ENCODE measurements around the gene SNAP29.

The SNAP29 gene

GRCh38 chr22:20852503-20852902 lies 6.3 kb upstream of the SNAP29 start:
- no peak for DNase-seq
- no peaks in the 10 kb centered on the region for H3K9me3 ChIP-seq (replicated peaks; ENCODE audit: insufficient read depth, low read length)
- H3K27ac ChIP-seq (ENCODE audit: low read length), result no peak overlapping the region
- no peaks in the 10 kb centered on the region for H3K27me3 ChIP-seq (replicated peaks; ENCODE audit: insufficient read depth, low read length)
- H3K4me1 ChIP-seq (ENCODE audit: low read length), result peaks cover 9% of the 10 kb centered on the region; the same call in 1 of the 2 replicates
- H3K4me3 ChIP-seq (ENCODE audit: low read length), result no peak overlapping the region
- no peaks in the 10 kb centered on the region for H3K9me2 ChIP-seq (replicated peaks; ENCODE audit: insufficient read depth, low read length)
- no peak overlapping the region for H3K4me2 ChIP-seq (ENCODE audit: low read depth, low read length)
- peaks cover 95% of the 10 kb centered on the region for H3K79me2 ChIP-seq (ENCODE audit: low read length)
- H2AFZ ChIP-seq (ENCODE audit: low read length), result no peak overlapping the region
- H3K36me3 ChIP-seq (replicated peaks; ENCODE audit: insufficient read depth, low read length), result no peaks in the 10 kb centered on the region
- TF ChIP-seq CTCF (IDR thresholded peaks at IDR 0.05; ENCODE audit: low read length) (no peak), EZH2 (optimal IDR thresholded peaks at IDR 0.05; ENCODE audit: low read depth, low read length) (no peak), EZH2phosphoT487 (IDR thresholded peaks at IDR 0.05; ENCODE audit: low read length) (no peak)
- peaks cover 10% of the 10 kb centered on the region for H4K20me1 ChIP-seq (ENCODE audit: insufficient read depth, low read length)
- no peaks in the 10 kb centered on the region for H3F3A ChIP-seq (ENCODE audit: insufficient read depth, low read length)
- H3K9ac ChIP-seq (ENCODE audit: low read length), result no peak overlapping the region

GRCh38 chr22:20853236-20853660 lies 5.6 kb upstream of the SNAP29 start:
- Histone ChIP-seq H3K4me1 (ENCODE audit: low read length) (peaks cover 9% of the 10 kb centered on the region; the same call in 1 of the 2 replicates), H3K36me3 (replicated peaks; ENCODE audit: insufficient read depth, low read length) (no peaks in the 10 kb centered on the region), H3K9ac (ENCODE audit: low read length) (no peak overlapping the region), H3K4me2 (ENCODE audit: low read depth, low read length) (no peak overlapping the region), H3K9me3 (replicated peaks; ENCODE audit: insufficient read depth, low read length) (no peaks in the 10 kb centered on the region), H2AFZ (ENCODE audit: low read length) (no peak overlapping the region), H3K4me3 (ENCODE audit: low read length) (no peak overlapping the region), H3K79me2 (ENCODE audit: low read length) (peaks cover 95% of the 10 kb centered on the region), H3K27me3 (replicated peaks; ENCODE audit: insufficient read depth, low read length) (no peaks in the 10 kb centered on the region), H3K27ac (ENCODE audit: low read length) (no peak overlapping the region), H4K20me1 (ENCODE audit: insufficient read depth, low read length) (peaks cover 10% of the 10 kb centered on the region), H3F3A (ENCODE audit: insufficient read depth, low read length) (no peaks in the 10 kb centered on the region; the same call in 1 of the 2 replicates), H3K9me2 (replicated peaks; ENCODE audit: insufficient read depth, low read length) (no peaks in the 10 kb centered on the region)
- no peak for TF ChIP-seq EZH2 (optimal IDR thresholded peaks at IDR 0.05; ENCODE audit: low read depth, low read length)
- DNase-seq, result no peak

GRCh38 chr22:20857247-20857643 lies 1.6 kb upstream of the SNAP29 start:
- Histone ChIP-seq H3K27me3 (replicated peaks; ENCODE audit: insufficient read depth, low read length) (no peaks in the 10 kb centered on the region), H3K27ac (ENCODE audit: low read length) (no peak overlapping the region), H3K36me3 (replicated peaks; ENCODE audit: insufficient read depth, low read length) (no peaks in the 10 kb centered on the region), H2AFZ (ENCODE audit: low read length) (no peak overlapping the region), H3K9ac (ENCODE audit: low read length) (peak overlapping the region; percentile 89; the same call in 1 of the 2 replicates), H3F3A (ENCODE audit: insufficient read depth, low read length) (no peaks in the 10 kb centered on the region; the same call in 1 of the 2 replicates), H3K9me3 (replicated peaks; ENCODE audit: insufficient read depth, low read length) (no peaks in the 10 kb centered on the region), H3K9me2 (replicated peaks; ENCODE audit: insufficient read depth, low read length) (no peaks in the 10 kb centered on the region), H4K20me1 (ENCODE audit: insufficient read depth, low read length) (peaks cover 10% of the 10 kb centered on the region), H3K4me3 (ENCODE audit: low read length) (peak overlapping the region; percentile 91), H3K4me1 (ENCODE audit: low read length) (peaks cover 16% of the 10 kb centered on the region), H3K79me2 (ENCODE audit: low read length) (peaks cover 84% of the 10 kb centered on the region), H3K4me2 (ENCODE audit: low read depth, low read length) (peak overlapping the region; percentile 96)
- TF ChIP-seq EZH2phosphoT487 (IDR thresholded peaks at IDR 0.05; ENCODE audit: low read length), result no peak
- no peak for TF ChIP-seq CTCF (IDR thresholded peaks at IDR 0.05; ENCODE audit: low read length)
- TF ChIP-seq EZH2 (optimal IDR thresholded peaks at IDR 0.05; ENCODE audit: low read depth, low read length), result no peak
- no peak for DNase-seq

- no peak for TF ChIP-seq CTCF (IDR thresholded peaks at IDR 0.05; ENCODE audit: low read length)
- no peak for TF ChIP-seq EZH2 (optimal IDR thresholded peaks at IDR 0.05; ENCODE audit: low read depth, low read length)
- no peak for TF ChIP-seq EZH2phosphoT487 (IDR thresholded peaks at IDR 0.05; ENCODE audit: low read length)
- peaks cover 83% of the 10 kb centered on the region for H3K79me2 ChIP-seq (ENCODE audit: low read length)
These were observed 781 bp upstream of the SNAP29 start for GRCh38 chr22:20857838-20858614.

More at GRCh38 chr22:20857838-20858614, 781 bp upstream of the SNAP29 start:
- no peaks in the 10 kb centered on the region for H3K9me2 ChIP-seq (replicated peaks; ENCODE audit: insufficient read depth, low read length)
- H3K9me3 ChIP-seq (replicated peaks; ENCODE audit: insufficient read depth, low read length), result no peaks in the 10 kb centered on the region
- H3K27me3 ChIP-seq (replicated peaks; ENCODE audit: insufficient read depth, low read length), result no peaks in the 10 kb centered on the region
- H3K4me1 ChIP-seq (ENCODE audit: low read length), result peaks cover 16% of the 10 kb centered on the region
- no peaks in the 10 kb centered on the region for H3K36me3 ChIP-seq (replicated peaks; ENCODE audit: insufficient read depth, low read length)
- H2AFZ ChIP-seq (ENCODE audit: low read length), result peak overlapping the region; percentile 87
- H4K20me1 ChIP-seq (ENCODE audit: insufficient read depth, low read length), result peaks cover 10% of the 10 kb centered on the region
- H3K4me2 ChIP-seq (ENCODE audit: low read depth, low read length), result peak overlapping the region; percentile 96
- peak overlapping the region; percentile 89 for H3K9ac ChIP-seq (ENCODE audit: low read length)
- peak overlapping the region; percentile 91 for H3K4me3 ChIP-seq (ENCODE audit: low read length)
- DNase-seq, result peak; percentile 82
- H3F3A ChIP-seq (ENCODE audit: insufficient read depth, low read length), result no peaks in the 10 kb centered on the region; the same call in 1 of the 2 replicates
- peak overlapping the region; percentile 70; the same call in 1 of the 2 replicates for H3K27ac ChIP-seq (ENCODE audit: low read length)

Measured in MM.1S (cell line).